HG02852 (cell line): ENCODE results near the gene PRELID2.
A peak's percentile ranks its signal among the peaks of the same experiment; 100 is the strongest.
"Not testable (repeated sequence)": the region's sequence is repeated elsewhere in the genome, so short reads cannot be mapped to it uniquely, and the experiment has no call there.

Source experiments
- ATAC-seq: cut with Tn5 transposase; IDR thresholded peaks from one replicate; pipeline ENCODE4 v1.9.1; 2021; ENCODE audit warnings: mild to moderate bottlenecking, moderate library complexity; ENCODE audit not compliant: unreplicated experiment

The PRELID2 gene

GRCh38 chr5:145834917-145835847, at the start of gene PRELID2:
PRELID2 (minus strand) TSS chr5:145835342; CDS start chr5:145835251, 91 bp downstream.
- ATAC-seq = peak; percentile 84

GRCh38 chr5:145874765-145875164, 39.6 kb upstream of the PRELID2 start:
- ATAC-seq = no peak

GRCh38 chr5:145872914-145873313, 37.8 kb upstream of the PRELID2 start, which contains the start of gene GRXCR2:
GRXCR2 (minus strand) TSS chr5:145873014; CDS start chr5:145872968, 46 bp downstream.
- no peak for ATAC-seq

GRCh38 chr5:145872486-145872885, 37.3 kb upstream of the PRELID2 start:
- ATAC-seq = no peak

GRCh38 chr5:145869753-145870152, 34.6 kb upstream of the PRELID2 start:
- ATAC-seq = no peak

- ATAC-seq = no peak
Observed at GRCh38 chr5:145867806-145868205, 32.7 kb upstream of the PRELID2 start.

GRCh38 chr5:145864432-145864831, 29.3 kb upstream of the PRELID2 start:
- ATAC-seq = not testable (repeated sequence)

DNA sequence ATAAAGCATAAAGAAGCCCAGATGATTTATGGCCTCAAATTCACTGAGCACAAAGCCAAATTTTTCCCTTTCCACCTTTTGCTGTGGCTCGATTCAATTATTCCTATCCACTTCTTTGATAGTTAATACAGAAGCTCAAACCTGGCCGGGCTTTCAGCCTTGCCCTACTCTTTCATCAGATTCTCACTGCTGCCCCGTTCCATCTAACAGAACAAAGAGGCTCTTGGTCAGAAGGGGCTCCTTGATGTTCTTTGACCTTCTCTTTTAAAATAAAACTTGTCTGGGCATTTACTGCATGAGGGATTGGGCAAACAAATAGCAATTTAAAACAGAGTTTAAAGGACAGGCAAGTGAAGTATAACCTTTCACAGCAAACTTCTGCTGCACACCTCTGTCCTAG, 27.9 kb upstream of the PRELID2 start:
- no peak for ATAC-seq

DNA sequence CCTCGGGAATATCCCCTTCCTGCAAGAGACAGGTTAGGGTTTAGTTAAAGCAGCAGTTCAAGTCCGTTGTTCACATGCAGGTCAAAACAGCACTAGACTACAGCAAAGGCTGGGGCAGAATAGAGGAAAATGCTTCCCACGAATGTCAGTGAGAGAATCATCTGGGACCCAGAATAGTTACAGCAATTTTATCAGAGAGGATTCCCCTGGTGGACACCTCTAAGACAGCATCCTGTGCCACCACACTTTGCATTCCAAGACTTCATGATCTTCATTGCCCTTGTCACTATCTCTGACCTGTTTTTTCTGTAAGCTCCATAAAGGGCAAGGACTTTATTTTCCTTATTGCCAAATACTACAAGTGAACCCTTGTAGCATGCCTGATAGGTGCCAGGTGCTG, 24.8 kb upstream of the PRELID2 start:
- no peak for ATAC-seq

DNA sequence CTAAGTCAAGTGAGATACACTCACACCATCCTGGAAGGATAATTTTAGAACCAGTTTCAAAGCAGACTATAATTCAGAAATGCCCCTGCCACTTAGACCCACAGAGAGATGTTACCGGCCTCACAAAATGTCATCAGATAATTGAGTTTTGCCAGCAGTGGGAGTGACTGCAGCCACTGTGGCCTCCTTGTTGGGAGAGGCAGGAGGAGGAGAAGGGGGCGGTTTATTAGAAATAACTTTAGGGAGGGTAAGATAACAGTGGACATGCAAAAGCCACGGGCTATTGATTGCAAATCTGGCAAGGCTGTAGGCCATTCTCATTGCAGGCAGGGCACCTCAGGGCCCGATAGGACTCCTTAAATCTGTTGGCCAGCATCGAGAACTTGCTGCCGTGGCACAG, 24.3 kb upstream of the PRELID2 start:
- ATAC-seq = no peak

DNA sequence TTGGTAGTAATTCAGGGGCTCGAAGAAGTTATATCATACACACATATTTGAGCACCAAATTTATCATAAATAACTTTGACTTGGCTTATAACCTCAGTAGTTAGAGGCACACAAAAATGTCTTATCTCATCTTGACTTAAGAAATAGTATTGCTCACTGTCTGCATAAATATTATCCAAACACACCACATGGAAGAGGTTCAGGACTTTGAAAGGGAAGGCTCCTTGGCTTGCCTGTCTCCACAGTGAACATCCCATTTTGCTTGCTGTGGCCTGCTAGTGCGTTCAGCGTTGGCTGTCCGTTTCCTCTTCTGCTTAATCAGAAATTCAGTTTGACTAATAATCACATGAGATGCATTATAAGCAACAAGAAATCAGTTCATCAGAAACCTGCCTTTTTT, 23.8 kb upstream of the PRELID2 start:
- ATAC-seq = no peak

DNA sequence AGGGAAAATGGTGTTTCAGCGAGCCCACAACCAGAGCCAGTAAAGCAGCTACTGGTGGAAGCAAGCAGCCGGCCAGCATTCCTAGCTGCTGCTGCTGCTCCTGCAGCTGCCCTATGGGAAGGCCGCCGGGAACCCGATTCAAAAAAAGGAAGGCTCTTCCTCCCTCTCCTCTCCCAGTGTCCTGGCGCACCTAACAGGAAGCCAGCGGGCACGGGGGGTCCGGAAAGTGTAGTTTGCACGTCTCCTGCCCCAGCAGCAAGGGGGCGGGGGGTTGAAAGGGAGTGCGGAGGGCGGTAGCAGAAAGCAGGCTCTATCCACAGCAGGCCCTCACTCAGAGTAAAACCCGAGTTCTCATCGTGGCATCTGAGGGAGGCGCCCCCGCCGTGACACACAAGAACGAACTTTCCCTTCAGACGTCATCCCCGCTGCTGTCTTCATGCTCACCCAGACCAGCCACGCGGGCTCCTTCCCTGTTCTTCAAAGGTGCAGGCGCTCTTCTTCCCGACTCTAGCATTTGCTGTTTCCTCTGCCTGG, 21.2 kb upstream of the PRELID2 start:
- no peak for ATAC-seq

DNA sequence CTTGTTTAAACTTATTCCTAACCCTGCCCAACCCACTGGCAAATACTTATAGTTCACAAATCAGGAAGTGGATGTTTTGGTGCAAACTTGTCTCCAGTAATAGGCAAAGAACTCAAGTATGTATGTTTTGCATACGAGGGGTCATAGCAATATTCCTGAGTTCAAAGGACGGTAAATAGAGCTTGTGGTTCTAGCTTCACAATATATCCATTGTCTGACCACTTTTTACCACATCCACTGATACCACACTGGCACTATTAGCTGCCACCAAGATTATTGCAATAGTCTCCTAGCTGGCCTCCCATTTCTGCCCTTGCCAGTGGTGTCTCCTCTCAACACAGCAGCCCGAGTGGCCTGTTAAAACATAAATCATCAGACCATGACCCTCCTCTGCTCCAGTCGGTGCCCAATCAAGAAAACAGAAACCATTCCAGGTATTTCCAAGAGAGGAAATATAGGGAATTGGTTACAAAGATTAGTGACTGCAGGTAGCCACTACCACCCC, 20.7 kb upstream of the PRELID2 start:
- ATAC-seq = no peak

DNA sequence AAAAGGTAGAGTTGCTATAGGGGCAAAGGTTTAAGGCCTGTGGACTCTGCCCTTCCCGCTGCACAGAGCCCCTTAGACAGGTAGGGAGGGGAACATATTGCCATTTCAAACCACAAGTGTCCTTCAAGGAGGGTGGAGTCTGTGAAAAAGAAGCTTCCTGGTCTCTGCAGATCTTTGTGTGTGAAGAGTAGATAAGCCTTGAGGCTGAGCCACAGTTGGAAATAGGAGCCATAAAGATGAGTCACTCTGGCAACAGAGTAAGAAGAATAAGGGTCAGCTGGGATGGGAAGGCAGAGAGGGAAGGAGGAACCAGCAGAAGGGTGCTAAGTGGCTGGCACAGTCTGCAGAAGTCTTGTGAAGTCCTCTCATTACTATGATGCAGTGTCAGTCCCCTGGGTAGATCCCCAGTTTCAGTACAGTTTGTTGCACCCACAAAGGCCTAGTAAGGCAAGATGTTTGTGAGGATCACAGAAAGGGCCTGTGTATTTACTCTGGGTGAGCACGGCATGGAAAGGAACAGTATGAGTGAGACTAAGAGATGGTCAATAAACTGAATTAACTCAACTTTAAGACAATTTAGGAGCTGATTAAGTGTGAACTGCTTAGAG, 19.6 kb upstream of the PRELID2 start:
- no peak for ATAC-seq

- no peak for ATAC-seq
Observed at GRCh38 chr5:145853781-145854376, 18.7 kb upstream of the PRELID2 start.

DNA sequence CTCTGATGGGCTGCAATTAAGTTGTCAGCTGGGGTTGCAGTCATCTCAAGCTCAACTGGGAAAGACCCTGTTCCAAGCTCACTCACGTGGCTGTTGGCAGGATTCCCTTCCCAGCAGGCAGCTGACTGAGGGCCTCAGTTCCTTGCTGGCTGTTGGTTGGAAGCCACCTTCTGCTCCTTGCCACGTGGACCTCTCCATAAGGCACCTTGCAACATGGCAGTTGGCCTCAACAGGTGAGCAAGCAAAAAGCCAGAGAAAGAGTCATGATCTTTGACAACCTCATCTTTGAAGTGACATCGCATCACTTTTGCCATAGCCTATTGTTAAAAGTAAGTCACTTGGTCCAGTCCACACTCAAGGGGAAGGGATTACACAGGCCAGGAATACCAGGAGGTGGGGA, 17.8 kb upstream of the PRELID2 start:
- no peak for ATAC-seq

- no peak for ATAC-seq
Observed at GRCh38 chr5:145848854-145849253, 13.7 kb upstream of the PRELID2 start.

GRCh38 chr5:145847499-145848497, 12.7 kb upstream of the PRELID2 start:
- no peak for ATAC-seq

GRCh38 chr5:145846081-145846480, 10.9 kb upstream of the PRELID2 start:
- no peak for ATAC-seq

- ATAC-seq = no peak
Observed at GRCh38 chr5:145841299-145841698, 6.2 kb upstream of the PRELID2 start.
